Measurements from ENCODE around the gene CNIH3. TPM values are rescaled to one million over a fixed set of nuclear protein-coding genes. Genes with fewer than 3 reads are reported as not detected.

The CNIH3 gene
- total and polyA plus RNA-seq, 10 of the 15 experiments (the other 5 are each of a cell fraction or from before 2014, with no cell fraction given) = 0.77 to 5.8 (median 1.8) TPM

DNA sequence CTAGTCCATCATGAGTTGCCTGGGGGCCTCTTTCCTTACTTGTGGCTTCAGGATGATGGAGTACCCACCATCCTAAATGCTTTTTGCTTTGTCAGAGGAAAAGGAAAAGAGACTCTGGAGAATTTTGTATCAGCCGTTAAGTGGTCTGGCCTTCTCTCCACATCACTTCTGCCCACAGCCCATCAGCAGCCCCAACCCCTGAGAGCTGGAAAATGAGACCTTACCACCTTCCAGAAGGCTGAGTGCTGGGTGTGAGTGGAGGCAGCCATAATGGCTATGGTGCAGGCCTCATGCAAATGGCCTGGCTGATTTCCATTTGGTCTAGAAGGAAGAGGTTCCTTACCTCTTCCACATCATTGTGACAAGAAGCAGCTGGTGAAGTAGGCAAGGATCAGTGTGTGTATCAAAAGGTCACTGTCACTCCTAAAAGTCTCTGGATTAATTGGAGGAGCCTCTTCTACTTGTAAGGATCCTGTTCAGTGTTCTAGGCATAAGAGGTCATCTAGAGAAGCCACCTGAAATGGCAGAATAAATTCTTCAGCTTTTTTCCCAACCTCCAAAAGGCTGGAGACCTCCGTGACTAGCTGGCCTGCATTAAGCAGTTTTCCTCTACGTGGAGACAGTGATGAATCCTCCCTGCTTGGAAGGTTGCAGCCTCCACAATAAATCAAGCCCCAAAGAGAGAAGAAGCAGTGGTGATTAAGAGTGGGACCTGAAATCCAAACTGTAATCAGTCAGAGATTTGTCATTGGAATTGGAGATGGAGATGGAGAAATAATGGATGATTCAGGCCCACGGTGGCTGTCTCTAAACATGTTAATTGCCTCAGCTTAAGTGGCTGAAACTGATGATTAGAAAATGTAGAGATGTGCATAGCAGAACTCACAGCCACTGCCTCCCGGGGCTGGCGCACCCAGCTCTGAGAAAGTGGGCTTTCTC, 111.5 kb downstream of the CNIH3 start:
- no peaks in the 10 kb centered on the region for H3K79me2 ChIP-seq (ENCODE audit: control insufficient read depth, insufficient read depth, low read length)
- intact Hi-C loops (cut with micrococcal nuclease; ENCODE audit: unreplicated experiment) = no loop called here
- in situ Hi-C loops (cut with MboI) = no loop called here
- FAIRE-seq = no peak
- ATAC-seq = no peak
- no peak overlapping the region for H3K4me2 ChIP-seq (ENCODE audit: control insufficient read depth, insufficient read depth)
- DNase-seq (ENCODE audit: low read depth, low spot score) = no peak
- H3K9ac ChIP-seq (ENCODE audit: control insufficient read depth, insufficient read depth, low read length) = no peak overlapping the region
- H3K27me3 ChIP-seq (replicated peaks in 1 of 2; ENCODE audit: control insufficient read depth in 2 of 2, insufficient read depth in 2 of 2, low read length in 1 of 2) = no peaks in the 10 kb centered on the region
- ChIA-PET CTCF (interaction anchor here (0.7 to 1.2 kb wide), 5 partner anchors 18 to 195 kb away, joined by 3 to 5 read pairs (median 4); no protein-coding TSS in a partner anchor), RAD21 (ENCODE audit: unreplicated experiment) (interaction anchor here (1.5 kb wide), 1 partner anchor 124 kb away, joined by 6 read pairs; no protein-coding TSS in a partner anchor), SMC1A (ENCODE audit: uncharacterized antibody, unreplicated experiment) (interaction anchor here (1.0 to 1.4 kb wide), 5 partner anchors 10 to 125 kb away, joined by 3 to 6 read pairs (median 3); no protein-coding TSS in a partner anchor), POLR2A (interaction anchor here (0.6 to 1.8 kb wide), 2 partner anchors 13 to 21 kb away, joined by 4 to 5 read pairs; no protein-coding TSS in a partner anchor)
- H3K4me3 ChIP-seq = no peak overlapping the region
- no peaks in the 10 kb centered on the region for H3K36me3 ChIP-seq (ENCODE audit: control insufficient read depth in 2 of 2, insufficient read depth in 2 of 2, low read length in 1 of 2)
- BruUV-seq (replicated peaks) = no TSS peak
- H2AFZ ChIP-seq (ENCODE audit: control insufficient read depth, low read depth, low read length) = no peak overlapping the region
- WGBS (ENCODE audit: insufficient coverage, insufficient replicate concordance, low lambda C conversion rate, missing lambda C conversion rate) = 43% methylated on average over 6 of the region's 6 CpGs
- H3K9me3 ChIP-seq (replicated peaks; ENCODE audit: control insufficient read depth, insufficient read depth, low read length) = no peaks in the 10 kb centered on the region; the same call in 2 of the 3 replicates
- H4K20me1 ChIP-seq (ENCODE audit: control insufficient read depth, insufficient read depth) = no peaks in the 10 kb centered on the region
- TF ChIP-seq RBBP5 (conservative IDR thresholded peaks at IDR 0.05) = no peak
- TF ChIP-seq NFXL1 (IDR thresholded peaks at IDR 0.05; ENCODE audit: borderline replicate concordance) = no peak
- no peak for TF ChIP-seq SMAD5 (IDR thresholded peaks at IDR 0.05; ENCODE audit: low read depth)
- TF ChIP-seq NFYA (IDR thresholded peaks at IDR 0.05; ENCODE audit: borderline replicate concordance, low read depth, low read length) = no peak
- TF ChIP-seq BCL11A (IDR thresholded peaks at IDR 0.05; ENCODE audit: low read depth, low read length) = no peak
- TF ChIP-seq TARDBP (IDR thresholded peaks at IDR 0.05; ENCODE audit: borderline replicate concordance) = no peak
- peaks cover 4% of the 10 kb centered on the region for H3K4me1 ChIP-seq (ENCODE audit: control insufficient read depth, insufficient read depth, low read length)
- H3K27ac ChIP-seq (ENCODE audit: control insufficient read depth, insufficient read depth) = no peak overlapping the region

Data from GM12878 (cell line).